Stomach smooth muscle (tissue), 2 donors: ENCODE data around the gene PANX2.
"Not testable (repeated sequence)": the region's sequence is repeated elsewhere in the genome, so short reads cannot be mapped to it uniquely, and the experiment has no call there.

Experiments
- H3K27ac ChIP-seq: one replicate; pipeline ENCODE4 v1.7.0; 2013; ENCODE audit warnings: mild to moderate bottlenecking, low read length, inconsistent platforms
- H3K27me3 ChIP-seq, 2 donors: one replicate each; pipeline ENCODE4 v1.7.0; 2013; ENCODE audit warnings: low read length in 2 of 2; ENCODE audit not compliant: insufficient read depth in 2 of 2, control insufficient read depth in 1 of 2
- H3K36me3 ChIP-seq, 2 donors: one replicate each; pipeline ENCODE4 v1.7.0; 2013; ENCODE audit warnings: low read length in 2 of 2; ENCODE audit not compliant: control insufficient read depth in 2 of 2, insufficient read depth in 2 of 2
- H3K4me1 ChIP-seq: one replicate; pipeline ENCODE4 v1.7.0; 2013; ENCODE audit warnings: low read length; ENCODE audit not compliant: control insufficient read depth, insufficient read depth
- H3K4me3 ChIP-seq, 2 donors: one replicate each; pipeline ENCODE4 v1.7.0; 2013; ENCODE audit warnings: low read length in 2 of 2
- H3K9ac ChIP-seq, 2 donors: one replicate each; pipeline ENCODE4 v1.7.0; 2013; ENCODE audit warnings: low read length in 2 of 2, mild to moderate bottlenecking in 1 of 2
- H3K9me3 ChIP-seq, 2 donors: one replicate each; pipeline ENCODE4 v1.7.0; 2013; ENCODE audit warnings: low read length in 2 of 2; ENCODE audit not compliant: control insufficient read depth in 2 of 2
- donor health status: healthy.
- donor health status: Pancreatic carcinoma.

The PANX2 gene

DNA sequence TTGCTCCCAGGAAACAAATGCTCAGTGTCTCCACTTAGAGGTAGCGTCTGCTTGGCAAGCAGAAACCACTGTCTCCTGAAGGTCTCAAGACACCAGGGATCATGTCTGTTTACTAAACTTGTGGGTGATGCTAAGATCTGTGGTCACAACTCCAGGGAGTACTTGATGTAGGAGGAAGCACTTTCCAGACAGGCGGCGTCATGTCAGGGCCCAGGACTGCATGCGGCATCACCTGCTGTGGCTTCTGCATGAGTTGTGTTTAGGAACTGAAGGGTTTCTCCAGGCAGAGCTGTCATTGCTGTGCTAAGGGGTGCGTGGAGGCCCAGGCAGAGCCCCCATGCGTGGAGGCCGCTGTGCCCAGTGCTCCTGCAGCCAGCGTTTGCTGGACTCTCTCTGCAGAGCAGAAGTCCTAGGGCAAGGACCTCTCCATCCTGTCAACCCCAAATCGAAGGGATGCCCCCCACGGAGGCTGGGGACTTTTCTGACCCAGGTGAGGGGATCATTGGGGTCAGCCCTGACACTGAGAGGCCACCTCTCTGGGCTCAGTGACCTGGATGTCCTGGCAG is 8.1 kb upstream of the PANX2 start:
- H3K4me1 ChIP-seq, result no peaks in the 10 kb centered on the region
- H3K9ac ChIP-seq, result no peak overlapping the region
- H3K27me3 ChIP-seq, result peaks cover 0 to 2% of the 10 kb centered on the region in 2 donors
- H3K4me3 ChIP-seq, result no peak overlapping the region
- no peak overlapping the region for H3K27ac ChIP-seq
- H3K9me3 ChIP-seq, result no peaks in the 10 kb centered on the region
- no peaks in the 10 kb centered on the region for H3K36me3 ChIP-seq

DNA sequence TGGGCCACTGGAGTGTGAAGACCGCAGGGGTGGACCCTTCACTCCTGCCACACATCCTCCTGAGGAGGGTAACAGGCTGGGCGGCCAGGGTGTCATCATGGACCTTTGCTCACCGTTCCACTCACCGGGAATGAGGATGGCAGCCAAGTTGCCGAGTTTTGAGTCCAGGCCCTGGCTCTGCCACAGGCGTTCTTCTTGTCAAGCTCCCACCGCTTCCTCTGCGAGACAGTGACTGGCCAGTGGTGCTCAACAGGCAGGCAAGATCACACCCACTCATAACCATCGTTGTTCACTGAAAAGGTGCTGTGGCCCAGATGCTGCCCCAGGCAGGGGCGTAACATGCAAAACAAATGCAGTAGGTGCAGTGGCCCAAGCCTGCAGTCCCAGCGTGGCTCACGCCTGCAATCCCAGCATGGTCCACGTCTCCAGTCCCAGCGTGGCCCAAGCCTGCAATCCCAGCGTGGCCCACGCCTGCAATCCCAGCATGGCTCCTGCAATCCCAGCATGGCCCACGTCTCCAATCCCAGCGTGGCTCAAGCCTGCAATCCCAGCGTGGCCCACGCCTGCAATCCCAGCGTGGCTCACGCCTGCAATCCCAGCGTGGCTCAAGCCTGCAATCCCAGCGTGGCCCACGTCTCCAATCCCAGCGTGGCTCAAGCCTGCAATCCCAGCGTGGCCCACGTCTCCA is 5.0 kb upstream of the PANX2 start:
- H3K4me1 ChIP-seq, result peaks cover 4% of the 10 kb centered on the region
- no peak overlapping the region for H3K9ac ChIP-seq
- no peaks in the 10 kb centered on the region for H3K9me3 ChIP-seq
- no peaks in the 10 kb centered on the region for H3K36me3 ChIP-seq
- no peak overlapping the region for H3K4me3 ChIP-seq
- peaks cover 6 to 7% of the 10 kb centered on the region in 2 donors for H3K27me3 ChIP-seq
- H3K27ac ChIP-seq, result no peak overlapping the region

- Histone ChIP-seq H3K36me3 (no peaks in the 10 kb centered on the region), H3K4me3 (no peak overlapping the region), H3K4me1 (peaks cover 10% of the 10 kb centered on the region), H3K9me3 (no peaks in the 10 kb centered on the region), H3K27me3 (peaks cover 19% of the 10 kb centered on the region in 2 donors), H3K9ac (no peak overlapping the region), H3K27ac (no peak overlapping the region)
Observed at GRCh38 chr22:50167689-50168489, 2.6 kb upstream of the PANX2 start.

DNA sequence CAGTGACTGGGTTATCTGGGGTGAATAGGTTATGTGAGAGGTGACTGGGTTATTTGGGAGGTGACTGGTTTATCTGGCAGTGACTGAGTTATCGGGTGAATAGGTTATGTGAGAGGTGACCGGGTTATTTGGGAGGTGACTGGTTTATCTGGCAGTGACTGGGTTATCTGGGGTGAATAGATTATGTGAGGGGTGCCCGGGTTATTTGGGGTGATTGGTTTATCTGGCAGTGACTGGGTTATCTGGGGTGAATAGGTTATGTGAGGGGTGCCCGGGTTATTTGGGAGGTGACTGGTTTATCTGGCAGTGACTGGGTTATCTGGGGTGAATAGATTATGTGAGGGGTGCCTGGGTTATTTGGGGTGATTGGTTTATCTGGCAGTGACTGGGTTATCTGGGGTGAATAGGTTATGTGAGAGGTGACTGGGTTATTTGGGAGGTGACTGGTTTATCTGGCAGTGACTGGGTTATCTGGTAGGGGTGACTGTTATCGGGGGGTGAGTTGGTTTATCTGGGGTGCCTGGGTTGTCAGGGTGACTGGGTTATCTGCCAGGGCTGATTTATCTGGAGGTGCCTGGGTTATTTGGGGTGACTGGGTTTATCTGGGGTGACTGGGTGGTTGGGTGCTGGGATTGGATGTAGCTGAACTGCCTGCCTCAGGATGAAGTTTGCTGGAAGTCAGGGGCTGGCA is 1.9 kb upstream of the PANX2 start:
- peaks cover 20 to 23% of the 10 kb centered on the region in 2 donors for H3K27me3 ChIP-seq
- not testable (repeated sequence) for H3K9ac ChIP-seq, H3K36me3 ChIP-seq, H3K4me3 ChIP-seq, H3K27ac ChIP-seq, H3K9me3 ChIP-seq, H3K4me1 ChIP-seq

- H3K9me3 ChIP-seq, result no peaks in the 10 kb centered on the region
- H3K27me3 ChIP-seq, result peaks cover 25 to 26% of the 10 kb centered on the region in 2 donors
- no peaks in the 10 kb centered on the region for H3K36me3 ChIP-seq
- peaks cover 10% of the 10 kb centered on the region for H3K4me1 ChIP-seq
- no peak overlapping the region for H3K9ac ChIP-seq
- H3K4me3 ChIP-seq, result no peak overlapping the region
- H3K27ac ChIP-seq, result no peak overlapping the region
Observed at GRCh38 chr22:50169181-50169759, 1.3 kb upstream of the PANX2 start.

DNA sequence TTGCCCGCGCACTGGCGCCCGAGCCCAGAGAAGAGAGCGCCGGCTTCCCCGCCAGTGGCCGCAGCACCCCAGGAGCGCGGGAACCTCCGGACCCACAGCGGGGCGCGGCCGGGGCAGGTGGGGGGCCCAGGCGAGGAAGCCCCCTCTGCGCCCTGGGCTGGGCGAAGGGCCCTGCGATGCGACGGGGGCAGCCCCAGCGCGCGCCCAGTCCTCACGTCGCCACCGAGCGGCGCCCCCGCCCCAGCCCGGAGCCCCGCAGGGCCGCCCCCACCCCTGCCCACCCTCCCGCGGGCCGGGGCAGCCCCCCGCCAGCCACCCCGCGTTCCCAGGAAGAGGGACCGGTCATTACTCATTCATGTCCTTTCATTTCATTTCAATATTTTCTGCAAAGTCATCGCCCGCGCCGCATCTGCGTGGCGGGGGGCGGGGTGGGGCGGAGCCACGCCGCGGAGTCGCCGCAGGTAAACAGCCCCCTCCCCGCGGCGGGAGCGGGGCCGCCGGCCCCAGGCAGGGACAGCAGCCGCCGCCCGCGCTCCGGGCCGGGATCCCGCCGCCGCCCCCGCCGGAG is 673 bp upstream of the PANX2 start:
- H3K9me3 ChIP-seq, result no peaks in the 10 kb centered on the region
- peaks cover 10% of the 10 kb centered on the region for H3K4me1 ChIP-seq
- H3K36me3 ChIP-seq, result no peaks in the 10 kb centered on the region
- no peak overlapping the region for H3K27ac ChIP-seq
- H3K9ac ChIP-seq, result no peak overlapping the region
- peak overlapping the region in 1 of 2 donors; percentile 52 for H3K4me3 ChIP-seq
- H3K27me3 ChIP-seq, result peaks cover 24 to 26% of the 10 kb centered on the region in 2 donors

- Histone ChIP-seq H3K36me3 (no peaks in the 10 kb centered on the region), H3K27ac (no peak overlapping the region), H3K4me3 (no peak overlapping the region), H3K4me1 (peaks cover 10% of the 10 kb centered on the region), H3K27me3 (peaks cover 24 to 26% of the 10 kb centered on the region in 2 donors), H3K9ac (no peak overlapping the region), H3K9me3 (no peaks in the 10 kb centered on the region)
Observed at GRCh38 chr22:50171319-50171964, 911 bp downstream of the PANX2 start.

DNA sequence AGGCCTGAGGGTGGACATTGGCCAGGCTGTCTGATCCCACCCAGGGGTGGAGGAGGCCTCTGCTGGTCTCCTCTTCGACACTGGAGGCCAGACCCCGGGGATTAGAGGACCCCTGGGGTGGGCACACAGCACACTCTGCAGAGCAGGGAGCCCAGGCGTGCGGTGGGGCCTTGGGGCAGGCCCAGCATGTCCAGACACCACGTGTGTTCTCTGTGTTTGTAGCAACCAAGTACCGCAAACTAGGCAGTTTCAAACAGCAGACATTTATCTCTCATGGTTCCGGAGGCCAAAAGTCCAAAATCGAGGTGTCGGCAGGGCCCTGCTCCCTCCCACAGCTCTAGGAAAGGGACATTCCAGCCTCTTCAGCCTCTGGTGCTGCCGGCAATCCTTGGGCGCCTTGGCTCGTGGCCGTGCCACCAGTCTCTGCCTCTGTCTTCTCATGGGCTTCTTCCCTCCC is 1.5 kb downstream of the PANX2 start:
- Histone ChIP-seq H3K9me3 (no peaks in the 10 kb centered on the region), H3K36me3 (no peaks in the 10 kb centered on the region), H3K27me3 (peaks cover 24 to 26% of the 10 kb centered on the region in 2 donors), H3K4me3 (no peak overlapping the region), H3K9ac (no peak overlapping the region), H3K27ac (no peak overlapping the region), H3K4me1 (peaks cover 10% of the 10 kb centered on the region)

GRCh38 chr22:50173311-50173982 is 2.9 kb downstream of the PANX2 start:
- Histone ChIP-seq H3K4me1 (peaks cover 10% of the 10 kb centered on the region), H3K27me3 (peaks cover 26 to 28% of the 10 kb centered on the region in 2 donors), H3K27ac (no peak overlapping the region), H3K36me3 (no peaks in the 10 kb centered on the region), H3K4me3 (no peak overlapping the region), H3K9me3 (no peaks in the 10 kb centered on the region), H3K9ac (no peak overlapping the region)
